Right renal pelvis (tissue), 4 donors: ENCODE measurements around the gene LETM1. TPM values are rescaled to one million over a fixed set of nuclear protein-coding genes. Genes with fewer than 3 reads are reported as not detected.

Source experiments
- DNase-seq, 4 donors: peaks; one replicate each; pipeline ENCODE4 v3.0.0-alpha.2; 2013; ENCODE audit warnings: low read depth in 4 of 4, low spot score in 3 of 4, missing footprints in 1 of 4
- polyA plus RNA-seq, 4 donors: library from polyadenylated mRNA; unstranded; fragments of 120-200 nt; gene quantifications; one replicate each; pipeline ENCODE4 v1.2.1, GENCODE V29; 2013; ENCODE audit not compliant: insufficient read length in 4 of 4

The LETM1 gene
- polyA plus RNA-seq, 4 donors = 18.1 to 25.2 (median 19.9) TPM

GRCh38 chr4:1797298-1797860, 58.6 kb downstream of the LETM1 start:
- DNase-seq = no peak

GRCh38 chr4:1796486-1797204, 59.3 kb downstream of the LETM1 start:
- no peak for DNase-seq

GRCh38 chr4:1795299-1796195, 60.4 kb downstream of the LETM1 start:
- DNase-seq = no peak

GRCh38 chr4:1794809-1795298, 61.1 kb downstream of the LETM1 start:
- DNase-seq = no peak

GRCh38 chr4:1793940-1794808, 61.8 kb downstream of the LETM1 start:
- no peak for DNase-seq

- DNase-seq = no peak
These were observed 62.5 kb downstream of the LETM1 start for GRCh38 chr4:1793496-1793840.

- DNase-seq = no peak
These were observed 63.0 kb downstream of the LETM1 start, which contains the start of gene FGFR3 for GRCh38 chr4:1792832-1793495. Gene FGFR3, plus strand, starts transcription at chr4:1793293. Its CDS starts 642 bp downstream, at chr4:1793935.

GRCh38 chr4:1792158-1792831, 63.7 kb downstream of the LETM1 start:
- no peak for DNase-seq

GRCh38 chr4:1790005-1790404, 66.0 kb downstream of the LETM1 start:
- DNase-seq = no peak

GRCh38 chr4:1789552-1789951, 66.4 kb downstream of the LETM1 start:
- no peak for DNase-seq

- no peak for DNase-seq
These were observed 67.5 kb downstream of the LETM1 start for GRCh38 chr4:1788254-1788973.

- no peak for DNase-seq
These were observed 68.4 kb downstream of the LETM1 start for GRCh38 chr4:1787411-1788077.

- no peak for DNase-seq
These were observed 69.2 kb downstream of the LETM1 start for GRCh38 chr4:1786544-1787362.

GRCh38 chr4:1785592-1785991, 70.4 kb downstream of the LETM1 start:
- DNase-seq = no peak

- no peak for DNase-seq
These were observed 71.0 kb downstream of the LETM1 start for GRCh38 chr4:1784789-1785591.

- DNase-seq = no peak
These were observed 71.6 kb downstream of the LETM1 start for GRCh38 chr4:1784395-1784788.
